ENCODE measurements around the gene EXOC6.

The EXOC6 gene

GRCh38 chr10:92849576-92850090 lies 1.3 kb downstream of the EXOC6 start:
- Histone ChIP-seq H3K27ac (ENCODE audit: low read depth, low read length) (no peak overlapping the region), H3K4me3 (ENCODE audit: low read depth, low read length) (peak overlapping the region; percentile 88), H2AFZ (ENCODE audit: low read length, unreplicated experiment) (peak overlapping the region; percentile 68)

GRCh38 chr10:92850185-92850584 lies 1.9 kb downstream of the EXOC6 start:
- Histone ChIP-seq H2AFZ (ENCODE audit: low read length, unreplicated experiment) (no peak overlapping the region), H3K4me1 (ENCODE audit: control insufficient read depth, insufficient read depth, low read length, unreplicated experiment) (peaks cover 10% of the 10 kb centered on the region), H3K36me3 (ENCODE audit: insufficient read depth, low read length) (no peaks in the 10 kb centered on the region), H3K79me2 (ENCODE audit: control insufficient read depth, insufficient read depth, low read length, unreplicated experiment) (no peaks in the 10 kb centered on the region), H3K27ac (ENCODE audit: low read depth, low read length) (no peak overlapping the region), H3K4me3 (ENCODE audit: low read depth, low read length) (no peak overlapping the region), H3K27me3 (ENCODE audit: insufficient read depth, low read length) (no peaks in the 10 kb centered on the region)

More at GRCh38 chr10:92849576-92850090, 1.3 kb downstream of the EXOC6 start:
- peaks cover 10% of the 10 kb centered on the region for H3K4me1 ChIP-seq (ENCODE audit: control insufficient read depth, insufficient read depth, low read length, unreplicated experiment)
- no peaks in the 10 kb centered on the region for H3K27me3 ChIP-seq (ENCODE audit: insufficient read depth, low read length)
- no peaks in the 10 kb centered on the region for H3K79me2 ChIP-seq (ENCODE audit: control insufficient read depth, insufficient read depth, low read length, unreplicated experiment)
- no peaks in the 10 kb centered on the region for H3K36me3 ChIP-seq (ENCODE audit: insufficient read depth, low read length)

GRCh38 chr10:92851003-92851402 lies 2.7 kb downstream of the EXOC6 start:
- H3K4me1 ChIP-seq (ENCODE audit: control insufficient read depth, insufficient read depth, low read length, unreplicated experiment) = peaks cover 10% of the 10 kb centered on the region
- no peak overlapping the region for H2AFZ ChIP-seq (ENCODE audit: low read length, unreplicated experiment)
- H3K36me3 ChIP-seq (ENCODE audit: insufficient read depth, low read length) = no peaks in the 10 kb centered on the region
- no peaks in the 10 kb centered on the region for H3K27me3 ChIP-seq (ENCODE audit: insufficient read depth, low read length)
- no peak overlapping the region for H3K27ac ChIP-seq (ENCODE audit: low read depth, low read length)
- no peaks in the 10 kb centered on the region for H3K79me2 ChIP-seq (ENCODE audit: control insufficient read depth, insufficient read depth, low read length, unreplicated experiment)
- H3K4me3 ChIP-seq (ENCODE audit: low read depth, low read length) = no peak overlapping the region

- H3K4me3 ChIP-seq (ENCODE audit: low read depth, low read length) = no peak overlapping the region
- H3K79me2 ChIP-seq (ENCODE audit: control insufficient read depth, insufficient read depth, low read length, unreplicated experiment) = no peaks in the 10 kb centered on the region
- no peak overlapping the region for H2AFZ ChIP-seq (ENCODE audit: low read length, unreplicated experiment)
- H3K27ac ChIP-seq (ENCODE audit: low read depth, low read length) = no peak overlapping the region
- H3K27me3 ChIP-seq (ENCODE audit: insufficient read depth, low read length) = no peaks in the 10 kb centered on the region
- no peaks in the 10 kb centered on the region for H3K4me1 ChIP-seq (ENCODE audit: control insufficient read depth, insufficient read depth, low read length, unreplicated experiment)
- no peaks in the 10 kb centered on the region for H3K36me3 ChIP-seq (ENCODE audit: insufficient read depth, low read length)
Observed at GRCh38 chr10:92855560-92855959, 7.2 kb downstream of the EXOC6 start.

- no peak overlapping the region for H3K27ac ChIP-seq (ENCODE audit: low read depth, low read length)
- no peaks in the 10 kb centered on the region for H3K79me2 ChIP-seq (ENCODE audit: control insufficient read depth, insufficient read depth, low read length, unreplicated experiment)
- H3K4me1 ChIP-seq (ENCODE audit: control insufficient read depth, insufficient read depth, low read length, unreplicated experiment) = no peaks in the 10 kb centered on the region
- no peaks in the 10 kb centered on the region for H3K27me3 ChIP-seq (ENCODE audit: insufficient read depth, low read length)
- no peaks in the 10 kb centered on the region for H3K36me3 ChIP-seq (ENCODE audit: insufficient read depth, low read length)
- H2AFZ ChIP-seq (ENCODE audit: low read length, unreplicated experiment) = no peak overlapping the region
- H3K4me3 ChIP-seq (ENCODE audit: low read depth, low read length) = no peak overlapping the region
Observed at GRCh38 chr10:92857904-92858514, 9.7 kb downstream of the EXOC6 start.

- Histone ChIP-seq H3K36me3 (ENCODE audit: insufficient read depth, low read length) (no peaks in the 10 kb centered on the region), H3K27me3 (ENCODE audit: insufficient read depth, low read length) (no peaks in the 10 kb centered on the region), H3K27ac (ENCODE audit: low read depth, low read length) (no peak overlapping the region), H2AFZ (ENCODE audit: low read length, unreplicated experiment) (no peak overlapping the region), H3K4me1 (ENCODE audit: control insufficient read depth, insufficient read depth, low read length, unreplicated experiment) (no peaks in the 10 kb centered on the region), H3K4me3 (ENCODE audit: low read depth, low read length) (no peak overlapping the region), H3K79me2 (ENCODE audit: control insufficient read depth, insufficient read depth, low read length, unreplicated experiment) (no peaks in the 10 kb centered on the region)
Observed at GRCh38 chr10:92867235-92867634, 18.9 kb downstream of the EXOC6 start.

- Histone ChIP-seq H3K4me1 (ENCODE audit: control insufficient read depth, insufficient read depth, low read length, unreplicated experiment) (no peaks in the 10 kb centered on the region), H2AFZ (ENCODE audit: low read length, unreplicated experiment) (no peak overlapping the region), H3K27me3 (ENCODE audit: insufficient read depth, low read length) (no peaks in the 10 kb centered on the region), H3K27ac (ENCODE audit: low read depth, low read length) (no peak overlapping the region), H3K36me3 (ENCODE audit: insufficient read depth, low read length) (no peaks in the 10 kb centered on the region), H3K4me3 (ENCODE audit: low read depth, low read length) (no peak overlapping the region), H3K79me2 (ENCODE audit: control insufficient read depth, insufficient read depth, low read length, unreplicated experiment) (no peaks in the 10 kb centered on the region)
Observed at GRCh38 chr10:92868036-92868435, 19.7 kb downstream of the EXOC6 start.

GRCh38 chr10:92868557-92868956 lies 20.2 kb downstream of the EXOC6 start:
- H3K4me3 ChIP-seq (ENCODE audit: low read depth, low read length) = no peak overlapping the region
- H3K79me2 ChIP-seq (ENCODE audit: control insufficient read depth, insufficient read depth, low read length, unreplicated experiment) = no peaks in the 10 kb centered on the region
- no peak overlapping the region for H2AFZ ChIP-seq (ENCODE audit: low read length, unreplicated experiment)
- no peaks in the 10 kb centered on the region for H3K36me3 ChIP-seq (ENCODE audit: insufficient read depth, low read length)
- no peak overlapping the region for H3K27ac ChIP-seq (ENCODE audit: low read depth, low read length)
- no peaks in the 10 kb centered on the region for H3K27me3 ChIP-seq (ENCODE audit: insufficient read depth, low read length)
- no peaks in the 10 kb centered on the region for H3K4me1 ChIP-seq (ENCODE audit: control insufficient read depth, insufficient read depth, low read length, unreplicated experiment)

- Histone ChIP-seq H3K27ac (ENCODE audit: low read depth, low read length) (no peak overlapping the region), H3K27me3 (ENCODE audit: insufficient read depth, low read length) (no peaks in the 10 kb centered on the region), H3K36me3 (ENCODE audit: insufficient read depth, low read length) (no peaks in the 10 kb centered on the region), H3K79me2 (ENCODE audit: control insufficient read depth, insufficient read depth, low read length, unreplicated experiment) (no peaks in the 10 kb centered on the region), H3K4me1 (ENCODE audit: control insufficient read depth, insufficient read depth, low read length, unreplicated experiment) (no peaks in the 10 kb centered on the region), H2AFZ (ENCODE audit: low read length, unreplicated experiment) (no peak overlapping the region), H3K4me3 (ENCODE audit: low read depth, low read length) (no peak overlapping the region)
Observed at GRCh38 chr10:92873029-92873428, 24.7 kb downstream of the EXOC6 start.

- no peaks in the 10 kb centered on the region for H3K79me2 ChIP-seq (ENCODE audit: control insufficient read depth, insufficient read depth, low read length, unreplicated experiment)
- no peaks in the 10 kb centered on the region for H3K27me3 ChIP-seq (ENCODE audit: insufficient read depth, low read length)
- H2AFZ ChIP-seq (ENCODE audit: low read length, unreplicated experiment) = no peak overlapping the region
- no peak overlapping the region for H3K27ac ChIP-seq (ENCODE audit: low read depth, low read length)
- no peaks in the 10 kb centered on the region for H3K36me3 ChIP-seq (ENCODE audit: insufficient read depth, low read length)
- no peaks in the 10 kb centered on the region for H3K4me1 ChIP-seq (ENCODE audit: control insufficient read depth, insufficient read depth, low read length, unreplicated experiment)
- no peak overlapping the region for H3K4me3 ChIP-seq (ENCODE audit: low read depth, low read length)
Observed at GRCh38 chr10:92876509-92877036, 28.3 kb downstream of the EXOC6 start.

GRCh38 chr10:92880233-92880861 lies 32.0 kb downstream of the EXOC6 start:
- no peaks in the 10 kb centered on the region for H3K79me2 ChIP-seq (ENCODE audit: control insufficient read depth, insufficient read depth, low read length, unreplicated experiment)
- H3K27ac ChIP-seq (ENCODE audit: low read depth, low read length) = no peak overlapping the region
- H3K4me3 ChIP-seq (ENCODE audit: low read depth, low read length) = no peak overlapping the region
- no peaks in the 10 kb centered on the region for H3K4me1 ChIP-seq (ENCODE audit: control insufficient read depth, insufficient read depth, low read length, unreplicated experiment)
- no peaks in the 10 kb centered on the region for H3K36me3 ChIP-seq (ENCODE audit: insufficient read depth, low read length)
- no peaks in the 10 kb centered on the region for H3K27me3 ChIP-seq (ENCODE audit: insufficient read depth, low read length)
- H2AFZ ChIP-seq (ENCODE audit: low read length, unreplicated experiment) = no peak overlapping the region

All from ACC112 (cell line).